SK-N-SH (cell line): ENCODE measurements around the gene BAHCC1. TPM values are rescaled to one million over a fixed set of nuclear protein-coding genes. Genes with fewer than 3 reads are reported as not detected.

Experiments used
- CTCF ChIA-PET: fragments of 300-600, 350-600 bp; formaldehyde crosslinking; extraction: SDS; loops from one replicate; lab custom pipeline; 2021; lab: Yijun Ruan, JAX
- POLR2A ChIA-PET: fragments of 350-600 bp; sonication (Branson Sonifier 250); formaldehyde crosslinking; extraction: SDS; loops from one replicate; lab custom pipeline; 2020; ENCODE audit warnings: antibody characterized with exemption, inconsistent platforms; lab: Yijun Ruan, JAX
- DNase-seq: peaks from one replicate; pipeline ENCODE4 v3.0.0; 2012
- H2AFZ ChIP-seq: fragments of 200-600 bp; sonication (generic); 2 replicates; pipeline ENCODE4 v1.8.1; 2016; ENCODE audit warnings: antibody characterized with exemption, mild to moderate bottlenecking, low read depth
- H3F3A ChIP-seq: fragments of 200-600 bp; sonication (generic); replicated peaks from 2 replicates; pipeline ENCODE3; 2016; ENCODE audit warnings: antibody characterized with exemption, mild to moderate bottlenecking; ENCODE audit not compliant: insufficient read depth
- H3K27ac ChIP-seq, 2 experiments: fragments of 200-500 bp in 1 of 2; fragments of 200-600 bp in 1 of 2; sonication (Bioruptor generic) in 1 of 2; sonication (generic), shearing (Covaris generic) in 1 of 2; 2 replicates each; pipeline versions ENCODE4 v1.5.1 to v1.6.1; 2014 to 2016; ENCODE audit warnings: low read depth in 2 of 2, inconsistent platforms in 1 of 2, low read length in 1 of 2, mild to moderate bottlenecking in 1 of 2, mixed read lengths in 1 of 2
- H3K27me3 ChIP-seq: fragments of 200-600 bp; sonication (generic), shearing (Covaris generic); 2 replicates; pipeline ENCODE4 v1.6.1; 2016; ENCODE audit warnings: mixed run types; ENCODE audit not compliant: insufficient read depth
- H3K36me3 ChIP-seq, 2 experiments: fragments of 200-500 bp in 1 of 2; fragments of 200-600 bp in 1 of 2; sonication (Bioruptor generic) in 1 of 2; sonication (generic) in 1 of 2; replicated peaks in 1 of 2; 2 replicates each; pipeline versions ENCODE3 to v1.5.1; 2014 to 2016; ENCODE audit warnings: low read length in 1 of 2, mild to moderate bottlenecking in 1 of 2; ENCODE audit not compliant: insufficient read depth in 2 of 2, control insufficient read depth in 1 of 2
- H3K4me1 ChIP-seq, 2 experiments: fragments of 200-500 bp in 1 of 2; fragments of 200-600 bp in 1 of 2; sonication (Bioruptor generic) in 1 of 2; sonication (generic), shearing (Covaris generic) in 1 of 2; 2 replicates each; pipeline versions ENCODE4 v1.5.1 to v1.6.1; 2014 to 2016; ENCODE audit warnings: low read depth in 1 of 2, low read length in 1 of 2, mixed run types in 1 of 2; ENCODE audit not compliant: insufficient read depth in 2 of 2, control insufficient read depth in 1 of 2
- H3K4me2 ChIP-seq: fragments of 200-600 bp; sonication (generic), shearing (Covaris generic); 2 replicates; pipeline ENCODE4 v1.6.1; 2017; ENCODE audit warnings: mixed run types
- H3K4me3 ChIP-seq, 2 experiments: fragments of 200-500 bp in 1 of 2; fragments of 200-600 bp in 1 of 2; sonication (Bioruptor generic) in 1 of 2; sonication (generic), shearing (Covaris generic) in 1 of 2; 2 replicates each; pipeline versions ENCODE4 v1.5.1 to v1.8.1; 2014 to 2016; ENCODE audit warnings: low read depth in 2 of 2, inconsistent platforms in 1 of 2, low read length in 1 of 2, mild to moderate bottlenecking in 1 of 2, mixed read lengths in 1 of 2, moderate library complexity in 1 of 2
- H3K79me2 ChIP-seq: fragments of 200-600 bp; sonication (generic); 2 replicates; pipeline ENCODE4 v1.8.1; 2017; ENCODE audit warnings: mild to moderate bottlenecking; ENCODE audit not compliant: insufficient read depth
- H3K9ac ChIP-seq: fragments of 200-600 bp; sonication (generic); 2 replicates; pipeline ENCODE4 v1.6.1; 2017; ENCODE audit warnings: mixed run types
- H3K9me2 ChIP-seq: fragments of 200-600 bp; sonication (generic); 2 replicates; pipeline ENCODE4 v1.6.1; 2017; ENCODE audit warnings: mixed run types
- H3K9me3 ChIP-seq: fragments of 200-600 bp; sonication (generic); 2 replicates; pipeline ENCODE4 v1.6.1; 2017; ENCODE audit warnings: mixed run types, mild to moderate bottlenecking, moderate library complexity
- H4K20me1 ChIP-seq: fragments of 200-600 bp; sonication (generic); 2 replicates; pipeline ENCODE4 v1.6.1; 2017; ENCODE audit warnings: mild to moderate bottlenecking, mixed run types; ENCODE audit not compliant: insufficient read depth
- CTCF ChIP-seq: fragments of 200-600 bp; sonication (generic); IDR thresholded peaks from 2 replicates; pipeline ENCODE4 v1.6.1; 2017; ENCODE audit warnings: antibody characterized with exemption, mild to moderate bottlenecking, moderate library complexity
- EP300 ChIP-seq, 2 experiments: IDR thresholded peaks; 2 replicates each; pipeline versions ENCODE4 v1.4.0 to v1.6.1; 2012; ENCODE audit warnings: borderline replicate concordance in 1 of 2, low read depth in 1 of 2, low read length in 1 of 2
- EZH2phosphoT487 ChIP-seq: fragments of 200-600 bp; sonication (generic); IDR thresholded peaks from 2 replicates; pipeline ENCODE4 v1.6.1; 2017; ENCODE audit warnings: low read depth, mixed run types, mild to moderate bottlenecking, antibody characterized with exemption, moderate library complexity, borderline replicate concordance
- MAX ChIP-seq: IDR thresholded peaks from 2 replicates; pipeline ENCODE4 v1.4.0; 2012; ENCODE audit warnings: low read depth
- MEF2A ChIP-seq: IDR thresholded peaks from 2 replicates; pipeline ENCODE4 v1.4.0; 2012; ENCODE audit warnings: low read depth, borderline replicate concordance
- MXI1 ChIP-seq: IDR thresholded peaks from 2 replicates; pipeline ENCODE4 v1.6.1; 2012; ENCODE audit warnings: mild to moderate bottlenecking, low read depth, low read length, improper control_type of control experiment
- POLR2AphosphoS5 ChIP-seq: IDR thresholded peaks from 2 replicates; pipeline ENCODE4 v1.6.1; 2012; ENCODE audit warnings: low read depth, low read length
- RAD21 ChIP-seq: IDR thresholded peaks from 2 replicates; pipeline ENCODE4 v1.6.1; 2012; ENCODE audit warnings: mild to moderate bottlenecking, low read length
- SMC3 ChIP-seq: IDR thresholded peaks from 2 replicates; pipeline ENCODE4 v1.6.1; 2012; ENCODE audit warnings: low read depth, low read length, improper control_type of control experiment
- USF1 ChIP-seq: IDR thresholded peaks from 2 replicates; pipeline ENCODE4 v1.4.0; 2012; ENCODE audit warnings: low read depth, borderline replicate concordance
- USF2 ChIP-seq: fragments of 150-350 bp; IDR thresholded peaks from 2 replicates; pipeline ENCODE4 v1.6.1; 2017; ENCODE audit warnings: antibody characterized with exemption, low read length, low read depth, borderline replicate concordance
- WGBS: methylation state at CpG from one replicate; pipeline ENCODE4 v1.1.6; 2017; ENCODE audit warnings: low lambda C conversion rate; 5-methylcytosine and 5-hydroxymethylcytosine counted together
- polyA plus RNA-seq, 3 experiments: library from polyadenylated mRNA; depleted of rRNA; stranded (reverse); fragments of >200 nt; gene quantifications; 2 replicates each; pipeline ENCODE4 v1.2.3, GENCODE V29; 2012

BAHCC1 gene
- polyA plus RNA-seq, 1 of the 3 experiments (the other 2 are of a cell fraction), result 6.4 TPM

GRCh38 chr17:81470944-81471817 lies 75.9 kb downstream of the BAHCC1 start:
- Histone ChIP-seq H3K9ac (no peak overlapping the region), H2AFZ (no peak overlapping the region)

GRCh38 chr17:81471818-81472456 lies 76.7 kb downstream of the BAHCC1 start:
- Histone ChIP-seq H3K4me2 (no peak overlapping the region), H4K20me1 (no peaks in the 10 kb centered on the region), H3K4me1 (peaks cover 0 to 17% of the 10 kb centered on the region in 2 experiments; a peak in 1 of 4 replicates), H3K27ac (peak overlapping the region in 1 of 2 experiments; percentile 31; a peak in 2 of 4 replicates), H3K9me3 (no peaks in the 10 kb centered on the region), H3F3A (no peaks in the 10 kb centered on the region), H3K36me3 (no peaks in the 10 kb centered on the region), H3K4me3 (peak overlapping the region in 1 of 2 experiments; percentile 7; a peak in 1 of 4 replicates), H3K27me3 (no peaks in the 10 kb centered on the region), H3K79me2 (no peaks in the 10 kb centered on the region), H3K9me2 (no peaks in the 10 kb centered on the region), H2AFZ (no peak overlapping the region), H3K9ac (no peak overlapping the region)
- CTCF ChIA-PET, result interaction anchor here (0.6 to 4.0 kb wide), 17 partner anchors 12 to 271 kb away, joined by 3 to 41 read pairs (median 3); no protein-coding TSS in a partner anchor
- WGBS, result 79% methylated on average over 25 of the region's 28 CpGs
- peak; percentile 97 for DNase-seq
- POLR2A ChIA-PET, result interaction anchor here (0.5 to 1.7 kb wide), 10 partner anchors 10 to 169 kb away, joined by 3 to 7 read pairs (median 4); partner anchors contain the start of genes ACTG1 and BAHCC1
- TF ChIP-seq USF2, result peak; percentile 89
- 0 out of 4 replicates have a peak, but pooled peaks of 1 of the 2 experiments have one; percentile 12 for TF ChIP-seq EP300 (IDR thresholded peaks at IDR 0.05; ENCODE audit: borderline replicate concordance in 1 of 2, low read depth in 1 of 2, low read length in 1 of 2)
- peak; percentile 61 for TF ChIP-seq MAX
- no peak for TF ChIP-seq MEF2A
- peak; percentile 73; the same call in 1 of the 2 replicates for TF ChIP-seq MXI1
- no peak for TF ChIP-seq POLR2AphosphoS5
- TF ChIP-seq SMC3, result peak; percentile 24; the same call in 1 of the 2 replicates
- TF ChIP-seq RAD21, result peak; percentile 43
- peak; percentile 95 for TF ChIP-seq USF1
- TF ChIP-seq EZH2phosphoT487, result no peak

More at GRCh38 chr17:81470944-81471817, 75.9 kb downstream of the BAHCC1 start:
- H3K9me3 ChIP-seq, result no peaks in the 10 kb centered on the region
- peak overlapping the region in 1 of 2 experiments; percentile 31; a peak in 2 of 4 replicates for H3K27ac ChIP-seq
- no peak for TF ChIP-seq CTCF
- no peak for TF ChIP-seq EZH2phosphoT487
- peaks cover 0 to 17% of the 10 kb centered on the region in 2 experiments; a peak in 1 of 4 replicates for H3K4me1 ChIP-seq
- H3K4me2 ChIP-seq, result no peak overlapping the region
- DNase-seq, result peak; percentile 68
- 77% methylated on average over 14 of the region's 14 CpGs for WGBS
- CTCF ChIA-PET, result interaction anchor here (0.6 to 4.0 kb wide), 10 partner anchors 13 to 270 kb away, joined by 3 to 41 read pairs (median 3); no protein-coding TSS in a partner anchor
- H3K36me3 ChIP-seq, result no peaks in the 10 kb centered on the region
- POLR2A ChIA-PET, result interaction anchor here (0.9 to 1.7 kb wide), 5 partner anchors 10 to 76 kb away, joined by 3 to 7 read pairs (median 5); partner anchors contain the start of genes ACTG1 and BAHCC1
- no peak overlapping the region for H3K4me3 ChIP-seq
- no peaks in the 10 kb centered on the region for H4K20me1 ChIP-seq
- H3K27me3 ChIP-seq, result no peaks in the 10 kb centered on the region
- no peaks in the 10 kb centered on the region for H3K79me2 ChIP-seq
- H3K9me2 ChIP-seq, result no peaks in the 10 kb centered on the region
- no peaks in the 10 kb centered on the region for H3F3A ChIP-seq
